Neutrophil (primary cell): ENCODE data around the gene ZSWIM7.
"Not testable (repeated sequence)": the region's sequence is repeated elsewhere in the genome, so short reads cannot be mapped to it uniquely, and the experiment has no call there.

Experiments used
- H3K27ac ChIP-seq: fragments of 200-600 bp; sonication (generic); 2 replicates; pipeline ENCODE4 v1.5.1; 2016; ENCODE audit warnings: mild to moderate bottlenecking, moderate library complexity
- H3K27me3 ChIP-seq: fragments of 200-600 bp; sonication (generic); 2 replicates; pipeline ENCODE4 v1.6.0; 2016; ENCODE audit warnings: mild to moderate bottlenecking
- H3K36me3 ChIP-seq: fragments of 200-600 bp; sonication (generic); 2 replicates; pipeline ENCODE4 v1.5.1; 2017
- H3K4me1 ChIP-seq, 2 experiments: fragments of 200-600 bp in 1 of 2; sonication (generic) in 1 of 2; 1 replicate in 1 of 2; 2 replicates in 1 of 2; pipeline versions ENCODE4 v1.5.1 to v1.6.1; 2013 to 2016; ENCODE audit warnings: low read depth in 1 of 2, low read length in 1 of 2, mild to moderate bottlenecking in 1 of 2, moderate library complexity in 1 of 2; ENCODE audit not compliant: control insufficient read depth in 1 of 2, insufficient read depth in 1 of 2
- H3K4me3 ChIP-seq, 2 experiments: fragments of 200-600 bp in 1 of 2; sonication (generic) in 1 of 2; 1 replicate in 1 of 2; 2 replicates in 1 of 2; pipeline ENCODE4 v1.5.1; 2013 to 2016; ENCODE audit warnings: low read depth in 1 of 2, low read length in 1 of 2, mild to moderate bottlenecking in 1 of 2, moderate library complexity in 1 of 2
- H3K9me3 ChIP-seq: fragments of 200-600 bp; sonication (generic); 2 replicates; pipeline ENCODE4 v1.5.1; 2016
- CTCF ChIP-seq: fragments of 200-600 bp; sonication (generic); IDR thresholded peaks from 2 replicates; pipeline ENCODE4 v1.5.1; 2016; ENCODE audit warnings: antibody characterized with exemption

Gene ZSWIM7

GRCh38 chr17:15996322-15996721, 3.2 kb downstream of the ZSWIM7 start:
- H3K36me3 ChIP-seq, result no peaks in the 10 kb centered on the region
- peaks cover 27 to 30% of the 10 kb centered on the region in 2 experiments for H3K4me1 ChIP-seq
- no peak for TF ChIP-seq CTCF
- H3K27ac ChIP-seq, result no peak overlapping the region
- H3K27me3 ChIP-seq, result no peaks in the 10 kb centered on the region
- H3K4me3 ChIP-seq, result no peak overlapping the region
- H3K9me3 ChIP-seq, result no peaks in the 10 kb centered on the region

GRCh38 chr17:15981646-15982580, 17.6 kb downstream of the ZSWIM7 start:
- no peak for TF ChIP-seq CTCF
- Histone ChIP-seq H3K9me3 (no peaks in the 10 kb centered on the region), H3K4me3 (no peak overlapping the region), H3K36me3 (peaks cover 44% of the 10 kb centered on the region), H3K4me1 (no peaks in the 10 kb centered on the region), H3K27me3 (no peaks in the 10 kb centered on the region), H3K27ac (no peak overlapping the region)

GRCh38 chr17:15981208-15981607, 18.3 kb downstream of the ZSWIM7 start:
- H3K27ac ChIP-seq, result no peak overlapping the region
- H3K4me3 ChIP-seq, result no peak overlapping the region
- TF ChIP-seq CTCF, result no peak
- no peaks in the 10 kb centered on the region for H3K4me1 ChIP-seq
- H3K36me3 ChIP-seq, result peaks cover 37% of the 10 kb centered on the region
- no peaks in the 10 kb centered on the region for H3K27me3 ChIP-seq
- H3K9me3 ChIP-seq, result no peaks in the 10 kb centered on the region

- not testable (repeated sequence) for H3K27me3 ChIP-seq, H3K4me1 ChIP-seq, H3K9me3 ChIP-seq, H3K27ac ChIP-seq, H3K4me3 ChIP-seq
- H3K36me3 ChIP-seq, result peaks cover 30% of the 10 kb centered on the region
Observed at GRCh38 chr17:15979013-15979412, 20.5 kb downstream of the ZSWIM7 start.

- Histone ChIP-seq H3K9me3 (no peaks in the 10 kb centered on the region), H3K27ac (no peak overlapping the region), H3K4me3 (no peak overlapping the region), H3K4me1 (no peaks in the 10 kb centered on the region), H3K36me3 (peaks cover 26% of the 10 kb centered on the region), H3K27me3 (no peaks in the 10 kb centered on the region)
- TF ChIP-seq CTCF, result no peak
Observed at GRCh38 chr17:15978606-15979005, 20.9 kb downstream of the ZSWIM7 start.

- Histone ChIP-seq H3K4me1 (no peaks in the 10 kb centered on the region), H3K9me3 (no peaks in the 10 kb centered on the region), H3K27ac (no peak overlapping the region), H3K36me3 (peaks cover 26% of the 10 kb centered on the region), H3K27me3 (no peaks in the 10 kb centered on the region), H3K4me3 (no peak overlapping the region)
- no peak for TF ChIP-seq CTCF
Observed at GRCh38 chr17:15977894-15978293, 21.6 kb downstream of the ZSWIM7 start.
